A673 (cell line): ENCODE data around the gene CLEC17A. TPM values are rescaled to one million over a fixed set of nuclear protein-coding genes. Genes with fewer than 3 reads are reported as not detected.

Source experiments
- BruUV-seq: library from RNA; stranded (reverse); fragments of 400-500 nt; replicated peaks from 2 replicates; lab custom pipeline; 2021; lab: Mats Ljungman, UMichigan
- CTCF ChIA-PET: fragments of 300-600 bp; sonication (Branson Sonifier 250); formaldehyde crosslinking; loops from one replicate; lab custom pipeline; 2022; ENCODE audit warnings: antibody characterized with exemption; lab: Charles Lee
- POLR2A ChIA-PET: fragments of 300-600 bp; sonication (Branson Sonifier 250); formaldehyde crosslinking; loops from one replicate; lab custom pipeline; 2022; ENCODE audit warnings: antibody characterized with exemption; ENCODE audit not compliant: low non-redundant PET; lab: Charles Lee
- DNase-seq: peaks from one replicate; pipeline ENCODE4 v3.0.0-alpha.2; 2015; ENCODE audit warnings: low spot score
- H3K27ac ChIP-seq: fragments of 200-600 bp; sonication (generic); 2 replicates; pipeline ENCODE4 v1.5.1; 2016; ENCODE audit warnings: mixed run types, low read depth, mild to moderate bottlenecking, mixed read lengths, antibody characterized with exemption, low read length; ENCODE audit not compliant: poor library complexity, severe bottlenecking
- H3K27me3 ChIP-seq: fragments of 200-600 bp; sonication (generic); replicated peaks from 2 replicates; pipeline ENCODE4 v1.6.1; 2017; ENCODE audit warnings: mixed run types, low read depth, mild to moderate bottlenecking, mixed read lengths, antibody characterized with exemption, low read length; ENCODE audit not compliant: insufficient read depth, poor library complexity
- H3K36me3 ChIP-seq: fragments of 200-600 bp; sonication (generic); 2 replicates; pipeline ENCODE4 v1.6.1; 2016; ENCODE audit warnings: mixed run types, mild to moderate bottlenecking, mixed read lengths, antibody characterized with exemption, low read length; ENCODE audit not compliant: insufficient read depth, poor library complexity, severe bottlenecking
- H3K4me1 ChIP-seq: fragments of 200-600 bp; sonication (generic); 2 replicates; pipeline ENCODE4 v1.6.1; 2017; ENCODE audit warnings: mixed run types, mild to moderate bottlenecking, mixed read lengths, antibody characterized with exemption, low read length; ENCODE audit not compliant: insufficient read depth, poor library complexity, severe bottlenecking
- H3K4me3 ChIP-seq: fragments of 200-600 bp; sonication (generic); 2 replicates; pipeline ENCODE4 v1.5.1; 2016; ENCODE audit warnings: low read depth, mixed run types, mild to moderate bottlenecking, mixed read lengths, low read length; ENCODE audit not compliant: poor library complexity, severe bottlenecking
- H3K9me3 ChIP-seq: fragments of 200-600 bp; sonication (generic); 2 replicates; pipeline ENCODE4 v1.6.1; 2016; ENCODE audit warnings: mixed run types, low read depth, mild to moderate bottlenecking, mixed read lengths, antibody characterized with exemption, low read length; ENCODE audit not compliant: poor library complexity, severe bottlenecking
- CTCF ChIP-seq: fragments of 300-800, 200-600 bp; sonication (generic); conservative IDR thresholded peaks from 2 replicates; pipeline ENCODE4 v1.5.1; 2017; ENCODE audit warnings: low read depth, mild to moderate bottlenecking, antibody characterized with exemption, low read length, moderate library complexity, mixed read lengths
- EZH2 ChIP-seq: fragments of 200-600 bp; sonication (generic); IDR thresholded peaks from 2 replicates; pipeline ENCODE4 v1.6.1; 2017; ENCODE audit warnings: borderline replicate concordance, low read depth, mild to moderate bottlenecking, mixed read lengths, antibody characterized with exemption, low read length; ENCODE audit not compliant: poor library complexity, severe bottlenecking
- intact Hi-C: fragments of 100-400 bp; cut with micrococcal nuclease; formaldehyde crosslinking; loops from one replicate; pipeline ENCODE4 v1.10.0; 2022; ENCODE audit not compliant: unreplicated experiment
- total RNA-seq: library from RNA; stranded (reverse); gene quantifications from 2 replicates; pipeline ENCODE4 v1.2.3, GENCODE V29; 2021

The CLEC17A gene
- total RNA-seq, 1 experiment from 2014 or later: not detected

- TF ChIP-seq CTCF (no peak), EZH2 (no peak)
- Histone ChIP-seq H3K4me1 (peaks cover 4% of the 10 kb centered on the region), H3K36me3 (no peaks in the 10 kb centered on the region), H3K27ac (no peak overlapping the region), H3K4me3 (no peak overlapping the region), H3K9me3 (no peaks in the 10 kb centered on the region), H3K27me3 (no peaks in the 10 kb centered on the region)
- BruUV-seq: no TSS peak
- CTCF ChIA-PET: no interaction called here
- intact Hi-C loops: loop anchor here (10.0 kb wide), 1 partner anchor 208 kb away; no protein-coding TSS in a partner anchor
- POLR2A ChIA-PET: no interaction called here
- no peak for DNase-seq
Measured at GRCh38 chr19:14576363-14576762, 6.5 kb upstream of the CLEC17A start.

GRCh38 chr19:14577264-14577663, 5.6 kb upstream of the CLEC17A start:
- TF ChIP-seq CTCF: no peak
- no peak for TF ChIP-seq EZH2
- Histone ChIP-seq H3K4me3 (no peak overlapping the region), H3K27me3 (no peaks in the 10 kb centered on the region), H3K27ac (no peak overlapping the region), H3K9me3 (no peaks in the 10 kb centered on the region), H3K36me3 (no peaks in the 10 kb centered on the region), H3K4me1 (peaks cover 2% of the 10 kb centered on the region)
- CTCF ChIA-PET: interaction anchor here (0.7 kb wide), 1 partner anchor 92 kb away, joined by 4 read pairs; no protein-coding TSS in a partner anchor
- intact Hi-C loops: loop anchor here (10.0 kb wide), 1 partner anchor 208 kb away; no protein-coding TSS in a partner anchor
- no peak for DNase-seq
- no TSS peak for BruUV-seq
- POLR2A ChIA-PET: no interaction called here

- ChIA-PET CTCF (interaction anchor here (0.7 kb wide), 1 partner anchor 91 kb away, joined by 4 read pairs; no protein-coding TSS in a partner anchor), POLR2A (no interaction called here)
- H3K4me1 ChIP-seq: no peaks in the 10 kb centered on the region
- BruUV-seq: no TSS peak
- TF ChIP-seq CTCF (no peak), EZH2 (no peak)
- no peaks in the 10 kb centered on the region for H3K9me3 ChIP-seq
- no peak overlapping the region for H3K4me3 ChIP-seq
- no peaks in the 10 kb centered on the region for H3K27me3 ChIP-seq
- no peak overlapping the region for H3K27ac ChIP-seq
- DNase-seq: no peak
- intact Hi-C loops: loop anchor here (10.0 kb wide), 1 partner anchor 207 kb away; no protein-coding TSS in a partner anchor
- H3K36me3 ChIP-seq: no peaks in the 10 kb centered on the region
Measured at GRCh38 chr19:14577885-14578427, 4.9 kb upstream of the CLEC17A start.
